Naive thymus-derived CD8-positive, alpha-beta T cell (primary cell): ENCODE measurements around the gene MRI1. TPM values are rescaled to one million over a fixed set of nuclear protein-coding genes. Genes with fewer than 3 reads are reported as not detected.
"Not testable (repeated sequence)": the region's sequence is repeated elsewhere in the genome, so short reads cannot be mapped to it uniquely, and the experiment has no call there.

Experiments used
- ATAC-seq, 2 donors: fragments of 150-1000 bp; cut with Tn5 transposase in 1 of 2; sonication (Bioruptor Pico), chemical (Tn5 transposase) in 1 of 2; 1 replicate in 1 of 2; 2 replicates in 1 of 2; pipeline ENCODE4 v1.10.0; 2021; ENCODE audit warnings: mild to moderate bottlenecking in 2 of 2, moderate library complexity in 2 of 2
- POLR2A ChIA-PET: fragments of 350-600 bp; sonication (Branson Sonifier 250); formaldehyde crosslinking; loops from one replicate; lab custom pipeline; 2021; ENCODE audit warnings: antibody characterized with exemption; lab: Charles Lee
- DNase-seq, 10 donors: peaks; one replicate each; pipeline versions ENCODE4 v3.0.0 to v3.0.0-alpha.2; 2020 to 2022
- H3K27ac Mint-ChIP-seq, 10 donors: one replicate each; pipeline ENCODE4 v1.8.0; 2020 to 2022; ENCODE audit warnings: mild to moderate bottlenecking in 10 of 10, mixed read lengths in 10 of 10, moderate library complexity in 4 of 10, inconsistent platforms in 1 of 10
- H3K27me3 Mint-ChIP-seq, 5 donors: one replicate each; pipeline ENCODE4 v1.8.0; 2021 to 2022; ENCODE audit warnings: mixed read lengths in 5 of 5
- H3K36me3 Mint-ChIP-seq, 3 donors: one replicate each; pipeline ENCODE4 v1.8.0; 2020 to 2022; ENCODE audit warnings: mixed read lengths in 3 of 3, mild to moderate bottlenecking in 2 of 3, inconsistent platforms in 1 of 3
- H3K4me1 Mint-ChIP-seq, 4 donors: one replicate each; pipeline ENCODE4 v1.8.0; 2021 to 2022; ENCODE audit warnings: mixed read lengths in 4 of 4
- H3K4me3 Mint-ChIP-seq, 10 donors: one replicate each; pipeline ENCODE4 v1.8.0; 2020 to 2022; ENCODE audit warnings: mild to moderate bottlenecking in 10 of 10, mixed read lengths in 10 of 10, moderate library complexity in 6 of 10, inconsistent platforms in 1 of 10
- H3K9me3 Mint-ChIP-seq, 9 donors: one replicate each; pipeline ENCODE4 v1.8.0; 2020 to 2022; ENCODE audit warnings: mixed read lengths in 9 of 9, mild to moderate bottlenecking in 3 of 9, inconsistent platforms in 1 of 9, moderate library complexity in 1 of 9
- polyA plus RNA-seq, 3 donors: library from polyadenylated mRNA; unstranded; fragments of 300-500 nt; fragmentation: Illumina TruSeq; gene quantifications; one replicate each; pipeline ENCODE4 v1.2.3, GENCODE V29; 2021
- total RNA-seq, 8 experiments: library from RNA in 2 of 8; stranded (reverse) in 2 of 8; gene quantifications; one replicate each; pipeline ENCODE4 v1.2.3 and lab custom pipeline; 2021 to 2026

Gene MRI1
- total and polyA plus RNA-seq, 5 experiments from 2014 or later, result 6.4 to 85.1 (median 15.5) TPM

GRCh38 chr19:13782537-13782936, 18.2 kb downstream of the MRI1 start:
- POLR2A ChIA-PET, result interaction anchor here (0.7 to 10.5 kb wide), 5 partner anchors 55 to 80 kb away, joined by 3 to 110 read pairs (median 4); no protein-coding TSS in a partner anchor
- Mint-ChIP-seq H3K36me3 (peaks cover 0 to 19% (median 6%) of the 10 kb centered on the region in 3 donors), H3K4me3 (no peak overlapping the region), H3K27me3 (no peaks in the 10 kb centered on the region), H3K27ac (peak overlapping the region; percentile 19 to 90 (median 72)), H3K4me1 (peaks cover 7 to 41% (median 17%) of the 10 kb centered on the region in 4 donors), H3K9me3 (no peaks in the 10 kb centered on the region)
- no peak for ATAC-seq
- no peak for DNase-seq

- peaks cover 0 to 8% (median 6%) of the 10 kb centered on the region in 3 donors for H3K36me3 Mint-ChIP-seq
- H3K4me3 Mint-ChIP-seq, result no peak overlapping the region
- H3K4me1 Mint-ChIP-seq, result peaks cover 10 to 42% (median 27%) of the 10 kb centered on the region in 4 donors
- POLR2A ChIA-PET, result interaction anchor here (0.6 to 10.5 kb wide), 10 partner anchors 9 to 295 kb away, joined by 3 to 110 read pairs (median 4); partner anchors contain the start of genes C19orf53 and ZSWIM4
- ATAC-seq (no peak), DNase-seq (no peak)
- H3K27ac Mint-ChIP-seq, result peak overlapping the region in 8 of 10 donors; percentile 24 to 81 (median 64)
- no peaks in the 10 kb centered on the region for H3K27me3 Mint-ChIP-seq
- no peaks in the 10 kb centered on the region for H3K9me3 Mint-ChIP-seq
Observed at GRCh38 chr19:13783565-13784500, 19.5 kb downstream of the MRI1 start.

GRCh38 chr19:13784731-13785452, 20.6 kb downstream of the MRI1 start:
- Mint-ChIP-seq H3K4me3 (peak overlapping the region; percentile 43 to 79 (median 69)), H3K36me3 (peaks cover 0 to 2% (median 0%) of the 10 kb centered on the region in 3 donors), H3K9me3 (no peaks in the 10 kb centered on the region), H3K4me1 (peaks cover 13 to 43% (median 33%) of the 10 kb centered on the region in 4 donors), H3K27ac (peak overlapping the region; percentile 71 to 92 (median 85)), H3K27me3 (no peaks in the 10 kb centered on the region)
- ATAC-seq (peak; percentile 65 to 75), DNase-seq (peak; percentile 50 to 84 (median 68))
- POLR2A ChIA-PET, result interaction anchor here (0.6 to 10.5 kb wide), 11 partner anchors 8 to 629 kb away, joined by 3 to 110 read pairs (median 3); partner anchors contain the start of genes C19orf53 and ZSWIM4

- POLR2A ChIA-PET, result interaction anchor here (0.5 to 10.5 kb wide), 8 partner anchors 12 to 260 kb away, joined by 4 to 110 read pairs (median 18); partner anchors contain the start of gene C19orf53
Observed at GRCh38 chr19:13788991-13789390, 24.7 kb downstream of the MRI1 start.

GRCh38 chr19:13790354-13790753, 26.0 kb downstream of the MRI1 start:
- Mint-ChIP-seq H3K27me3 (no peaks in the 10 kb centered on the region), H3K4me3 (peak overlapping the region in 8 of 10 donors; percentile 21 to 65 (median 52)), H3K27ac (peak overlapping the region; percentile 19 to 95 (median 73)), H3K36me3 (no peaks in the 10 kb centered on the region), H3K9me3 (no peaks in the 10 kb centered on the region), H3K4me1 (peaks cover 18 to 51% (median 43%) of the 10 kb centered on the region in 4 donors)
- ATAC-seq, result no peak
- peak in 1 of 10 donors; percentile 44 for DNase-seq
- POLR2A ChIA-PET, result interaction anchor here (5.3 to 10.5 kb wide), 3 partner anchors 48 to 72 kb away, joined by 68 to 110 read pairs (median 73); no protein-coding TSS in a partner anchor

More at GRCh38 chr19:13788991-13789390, 24.7 kb downstream of the MRI1 start:
- Mint-ChIP-seq H3K4me3 (peak overlapping the region; percentile 52 to 78 (median 72)), H3K27ac (peak overlapping the region; percentile 88 to 100 (median 98)), H3K9me3 (no peaks in the 10 kb centered on the region), H3K4me1 (peaks cover 13 to 49% (median 41%) of the 10 kb centered on the region in 4 donors), H3K27me3 (no peaks in the 10 kb centered on the region), H3K36me3 (no peaks in the 10 kb centered on the region)
- DNase-seq, result peak in 1 of 10 donors; percentile 34
- peak; percentile 7 to 12 for ATAC-seq

GRCh38 chr19:13793317-13793716, 29.0 kb downstream of the MRI1 start:
- H3K9me3 Mint-ChIP-seq, H3K27me3 Mint-ChIP-seq, ATAC-seq, H3K36me3 Mint-ChIP-seq, DNase-seq: not testable (repeated sequence)
- Mint-ChIP-seq H3K27ac (peak overlapping the region in 4 of 10 donors; percentile 7 to 91 (median 76)), H3K4me3 (peak overlapping the region in 4 of 10 donors; percentile 54 to 100 (median 81)), H3K4me1 (peaks cover 24 to 49% (median 46%) of the 10 kb centered on the region in 4 donors)
- POLR2A ChIA-PET, result interaction anchor here (1.0 to 5.1 kb wide), 2 partner anchors 9 to 54 kb away, joined by 3 to 37 read pairs; no protein-coding TSS in a partner anchor

- H3K4me1 Mint-ChIP-seq, result peaks cover 19 to 39% (median 36%) of the 10 kb centered on the region in 4 donors
- H3K27me3 Mint-ChIP-seq, result no peaks in the 10 kb centered on the region
- H3K27ac Mint-ChIP-seq, result peak overlapping the region; percentile 91 to 98 (median 96)
- ATAC-seq (no peak), DNase-seq (no peak)
- POLR2A ChIA-PET, result interaction anchor here (0.7 to 5.1 kb wide), 12 partner anchors 8 to 286 kb away, joined by 3 to 39 read pairs (median 8); partner anchors contain the start of gene C19orf53
- no peaks in the 10 kb centered on the region for H3K9me3 Mint-ChIP-seq
- peak overlapping the region; percentile 95 to 100 (median 97) for H3K4me3 Mint-ChIP-seq
- H3K36me3 Mint-ChIP-seq, result no peaks in the 10 kb centered on the region
Observed at GRCh38 chr19:13794398-13794756, 30.1 kb downstream of the MRI1 start.

- DNase-seq (peak; percentile 79 to 97 (median 87)), ATAC-seq (peak; percentile 94 to 95)
- no peaks in the 10 kb centered on the region for H3K27me3 Mint-ChIP-seq
- no peaks in the 10 kb centered on the region for H3K36me3 Mint-ChIP-seq
- no peaks in the 10 kb centered on the region for H3K9me3 Mint-ChIP-seq
- H3K4me3 Mint-ChIP-seq, result peak within 1 kb of the TSS; percentile 95 to 100 (median 97)
- H3K27ac Mint-ChIP-seq, result peak within 1 kb of the TSS; percentile 91 to 98 (median 96)
- POLR2A ChIA-PET, result interaction anchor here (0.6 to 5.1 kb wide), 17 partner anchors 9 to 342 kb away, joined by 3 to 39 read pairs (median 6); partner anchors contain the start of genes ASF1B, C19orf53, IL27RA and MISP3
- peaks cover 19 to 38% (median 35%) of the 10 kb centered on the region in 4 donors for H3K4me1 Mint-ChIP-seq
Observed at GRCh38 chr19:13794757-13795589, 30.7 kb downstream of the MRI1 start, which contains the start of gene ZSWIM4. Gene ZSWIM4, plus strand, starts transcription at chr19:13795443. Its CDS starts 206 bp downstream, at chr19:13795649.

- H3K27ac Mint-ChIP-seq, result peak overlapping the region; percentile 55 to 97 (median 89)
- H3K9me3 Mint-ChIP-seq, result no peaks in the 10 kb centered on the region
- H3K4me3 Mint-ChIP-seq, result peak overlapping the region; percentile 69 to 100 (median 84)
- DNase-seq (no peak), ATAC-seq (peak; percentile 13 to 21)
- no peaks in the 10 kb centered on the region for H3K27me3 Mint-ChIP-seq
- H3K36me3 Mint-ChIP-seq, result peaks cover 0 to 2% (median 0%) of the 10 kb centered on the region in 3 donors
- POLR2A ChIA-PET, result interaction anchor here (0.9 to 5.1 kb wide), 14 partner anchors 11 to 341 kb away, joined by 3 to 39 read pairs (median 6); partner anchors contain the start of genes ASF1B, C19orf53 and IL27RA
- peaks cover 17 to 31% (median 29%) of the 10 kb centered on the region in 4 donors for H3K4me1 Mint-ChIP-seq
Observed at GRCh38 chr19:13795595-13796300, 31.4 kb downstream of the MRI1 start.

GRCh38 chr19:13796301-13797057, 32.2 kb downstream of the MRI1 start:
- POLR2A ChIA-PET, result interaction anchor here (1.9 to 5.1 kb wide), 7 partner anchors 9 to 66 kb away, joined by 5 to 39 read pairs (median 15); partner anchors contain the start of gene C19orf53
- Mint-ChIP-seq H3K9me3 (no peaks in the 10 kb centered on the region), H3K27me3 (no peaks in the 10 kb centered on the region), H3K27ac (peak overlapping the region; percentile 55 to 95 (median 84)), H3K4me3 (peak overlapping the region; percentile 69 to 100 (median 83)), H3K4me1 (peaks cover 22 to 31% (median 29%) of the 10 kb centered on the region in 4 donors), H3K36me3 (peaks cover 0 to 9% (median 0%) of the 10 kb centered on the region in 3 donors)
- no peak for ATAC-seq
- DNase-seq, result no peak
